Pancreas (tissue), 10 donors: ENCODE results near the gene ZSCAN31. TPM values are rescaled to one million over a fixed set of nuclear protein-coding genes. Genes with fewer than 3 reads are reported as not detected.

ENCODE experiments used
- ATAC-seq, 4 donors: fragments of 200-7000 bp; cut with Tn5 transposase; one replicate each; pipeline versions ENCODE4 v1.8.0 to v1.9.1; 2020; ENCODE audit warnings: mild to moderate bottlenecking in 4 of 4, moderate library complexity in 4 of 4
- DNase-seq, 6 donors: peaks; one replicate each; pipeline ENCODE4 v3.0.0-alpha.2; 2020
- FAIRE-seq: peaks from 2 replicates; lab custom pipeline; 2012; peaks lifted over from hg19 to GRCh38; lab: Jason Lieb, UNC
- H3K27ac ChIP-seq, 4 donors: fragments of 200-600 bp; sonication (generic); 1 replicate in 3 of 4; 2 replicates in 1 of 4; pipeline versions ENCODE4 v1.5.0 to v1.8.0; 2020
- H3K27me3 ChIP-seq, 4 donors: fragments of 200-600 bp; one replicate each; pipeline ENCODE4 v1.8.0; 2021
- H3K36me3 ChIP-seq, 3 donors: fragments of 200-600 bp; sonication (generic) in 1 of 3; one replicate each; pipeline versions ENCODE4 v1.5.0 to v1.8.0; 2020 to 2021
- H3K4me1 ChIP-seq, 3 donors: fragments of 200-600 bp; one replicate each; pipeline ENCODE4 v1.8.0; 2021
- H3K4me3 ChIP-seq, 4 donors: fragments of 200-600 bp; sonication (generic) in 2 of 4; one replicate each; pipeline versions ENCODE4 v1.5.0 to v1.8.0; 2020 to 2021
- H3K9me3 ChIP-seq, 4 donors: fragments of 200-600 bp; one replicate each; pipeline ENCODE4 v1.8.0; 2021
- WGBS, 2 donors: extraction: QIAGEN DNeasy Blood & Tissue Kit; methylation state at CpG; one replicate each; pipeline ENCODE4 v1.1.7; 2013; 5-methylcytosine and 5-hydroxymethylcytosine counted together
- intact Hi-C, 3 donors: fragments of 100-400 bp; cut with DNase I; formaldehyde crosslinking; loops; one replicate each; pipeline versions ENCODE4 v1.11.1 to v1.14.2; 2022
- polyA plus RNA-seq, 2 donors: library from polyadenylated mRNA; stranded (reverse); fragments of 200-250 nt; gene quantifications; one replicate each; pipeline ENCODE4 v1.2.3, GENCODE V29; 2013
- total RNA-seq, 6 donors: library from RNA; stranded (reverse); fragmentation: NEBNext Ultra II Directional in 4 of 6; extraction: Animal tissue kit (Norgen Biotek cat#: 25700) in 4 of 6; gene quantifications; one replicate each; pipeline versions ENCODE4 v1.2.1 to v1.2.4, GENCODE V29; 2021 to 2023
- TF ChIP-seq, protein P1 (sequence below), 4 donors: fragments of 200-600 bp; sonication (generic) in 3 of 4; IDR thresholded peaks; one replicate each; pipeline versions ENCODE4 v1.5.0 to v1.8.0; 2021; ENCODE audit warnings: antibody characterized with exemption in 4 of 4
- donor health status: healthy with polysubstance abuse.
- donor health status: DM: no; HTN: no; CAD: no; lungs with moderate emphysema.
- donor health status: DM: no; HTN: no; CAD: no.
- donor health status: control.
- donor health status: control.
- donor health status: Bipolar disorder and iron deficiency.
- donor health status: DM: yes; HTN: yes; CAD: no.
- donor health status: DM: no; HTN: no; CAD: no.
- donor health status: DM: no; HTN: no; CAD: no.
- donor health status: DM: yes; HTN: yes; CAD: no.

Gene ZSCAN31
- total and polyA plus RNA-seq, 8 donors: 4.4 to 13.2 (median 7.4) TPM

DNA sequence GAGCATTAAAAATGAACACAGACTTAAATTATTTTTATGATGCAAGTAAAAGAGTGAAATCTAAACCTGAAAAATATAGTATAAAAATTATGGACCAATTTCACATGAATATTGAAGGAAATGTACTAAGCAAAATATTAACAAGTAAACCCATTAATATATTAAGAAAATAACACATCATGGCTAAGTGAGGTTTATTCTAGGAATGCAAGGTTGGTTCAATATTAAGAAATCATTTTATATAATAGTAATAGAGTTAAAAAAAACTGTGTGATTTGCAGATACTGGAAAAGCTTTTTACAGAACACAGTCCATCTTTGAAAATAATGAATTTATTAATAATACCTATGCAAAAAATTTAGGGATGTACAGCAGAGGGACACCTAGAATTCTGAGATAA, 42.7 kb upstream of the ZSCAN31 start:
- FAIRE-seq (no peak), DNase-seq (no peak)
- intact Hi-C loops: no loop called here

DNA sequence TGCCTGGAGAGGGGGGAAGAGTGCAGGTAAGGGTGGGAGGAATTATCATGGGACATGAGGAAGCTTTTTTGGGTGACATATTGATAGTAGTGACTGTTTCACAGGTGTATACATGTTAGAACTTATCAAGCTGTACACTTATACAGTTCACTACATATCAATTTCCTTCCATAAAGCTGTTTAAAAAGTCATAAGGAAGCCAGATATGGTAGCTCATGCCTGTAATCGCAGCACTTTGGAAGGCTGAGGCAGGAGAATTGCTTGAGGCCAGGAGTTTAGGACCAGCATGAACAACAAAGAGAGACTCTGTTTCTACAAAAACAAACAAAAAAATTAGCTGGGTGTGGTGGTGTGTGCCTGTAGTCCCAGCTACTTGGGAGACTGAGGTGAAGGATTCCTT, 41.9 kb upstream of the ZSCAN31 start:
- H3K9me3 ChIP-seq: peaks cover 0 to 8% (median 0%) of the 10 kb centered on the region in 4 donors
- H3K4me1 ChIP-seq: peaks cover 3 to 6% (median 4%) of the 10 kb centered on the region in 3 donors
- H3K27ac ChIP-seq: no peak overlapping the region
- no peaks in the 10 kb centered on the region for H3K27me3 ChIP-seq
- DNase-seq (no peak), ATAC-seq (no peak), FAIRE-seq (no peak)
- H3K4me3 ChIP-seq: no peak overlapping the region
- intact Hi-C loops: no loop called here
- TF ChIP-seq, protein P1, sequence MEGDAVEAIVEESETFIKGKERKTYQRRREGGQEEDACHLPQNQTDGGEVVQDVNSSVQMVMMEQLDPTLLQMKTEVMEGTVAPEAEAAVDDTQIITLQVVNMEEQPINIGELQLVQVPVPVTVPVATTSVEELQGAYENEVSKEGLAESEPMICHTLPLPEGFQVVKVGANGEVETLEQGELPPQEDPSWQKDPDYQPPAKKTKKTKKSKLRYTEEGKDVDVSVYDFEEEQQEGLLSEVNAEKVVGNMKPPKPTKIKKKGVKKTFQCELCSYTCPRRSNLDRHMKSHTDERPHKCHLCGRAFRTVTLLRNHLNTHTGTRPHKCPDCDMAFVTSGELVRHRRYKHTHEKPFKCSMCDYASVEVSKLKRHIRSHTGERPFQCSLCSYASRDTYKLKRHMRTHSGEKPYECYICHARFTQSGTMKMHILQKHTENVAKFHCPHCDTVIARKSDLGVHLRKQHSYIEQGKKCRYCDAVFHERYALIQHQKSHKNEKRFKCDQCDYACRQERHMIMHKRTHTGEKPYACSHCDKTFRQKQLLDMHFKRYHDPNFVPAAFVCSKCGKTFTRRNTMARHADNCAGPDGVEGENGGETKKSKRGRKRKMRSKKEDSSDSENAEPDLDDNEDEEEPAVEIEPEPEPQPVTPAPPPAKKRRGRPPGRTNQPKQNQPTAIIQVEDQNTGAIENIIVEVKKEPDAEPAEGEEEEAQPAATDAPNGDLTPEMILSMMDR (IDR thresholded peaks at IDR 0.05): no peak
- WGBS, 2 donors: 95 to 96% methylated on average over 1 of the region's 1 CpG
- peaks cover 0 to 8% (median 0%) of the 10 kb centered on the region in 3 donors for H3K36me3 ChIP-seq

More for the DNA sequence above, 42.7 kb upstream of the ZSCAN31 start:
- H3K36me3 ChIP-seq: peaks cover 0 to 8% (median 0%) of the 10 kb centered on the region in 3 donors
- no peak overlapping the region for H3K27ac ChIP-seq
- no peaks in the 10 kb centered on the region for H3K27me3 ChIP-seq
- peaks cover 3 to 7% (median 4%) of the 10 kb centered on the region in 3 donors for H3K4me1 ChIP-seq
- TF ChIP-seq, protein P1 (IDR thresholded peaks at IDR 0.05): no peak
- H3K9me3 ChIP-seq: peaks cover 0 to 8% (median 0%) of the 10 kb centered on the region in 4 donors
- H3K4me3 ChIP-seq: no peak overlapping the region
- no peak for ATAC-seq

DNA sequence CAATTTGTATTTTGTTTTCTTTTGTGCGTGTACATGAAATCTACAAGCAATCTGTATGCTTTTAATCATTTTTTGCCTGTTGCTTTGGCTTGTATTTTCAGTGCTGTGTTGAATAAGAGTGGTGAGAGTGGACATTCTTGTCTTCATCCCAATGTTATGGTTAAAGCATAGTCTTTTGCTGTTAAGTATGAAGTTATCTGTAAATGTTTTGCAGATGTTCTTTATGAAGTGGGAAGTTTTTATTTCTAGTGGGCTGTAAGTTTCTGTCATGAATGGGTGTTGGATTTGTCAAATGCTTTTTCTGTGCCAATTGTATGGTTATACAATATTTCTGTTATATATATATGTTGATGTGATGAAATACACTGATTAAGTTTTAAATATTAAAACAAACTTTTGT, 38.0 kb upstream of the ZSCAN31 start:
- H3K36me3 ChIP-seq: no peaks in the 10 kb centered on the region
- H3K4me1 ChIP-seq: no peaks in the 10 kb centered on the region
- H3K27me3 ChIP-seq: no peaks in the 10 kb centered on the region
- H3K4me3 ChIP-seq: no peak overlapping the region
- WGBS, 2 donors: 87 to 91% methylated on average over 1 of the region's 1 CpG
- no peak overlapping the region for H3K27ac ChIP-seq
- DNase-seq (no peak), FAIRE-seq (no peak), ATAC-seq (no peak)
- TF ChIP-seq, protein P1 (IDR thresholded peaks at IDR 0.05): no peak
- H3K9me3 ChIP-seq: peaks cover 0 to 7% (median 0%) of the 10 kb centered on the region in 4 donors
- intact Hi-C loops: no loop called here

DNA sequence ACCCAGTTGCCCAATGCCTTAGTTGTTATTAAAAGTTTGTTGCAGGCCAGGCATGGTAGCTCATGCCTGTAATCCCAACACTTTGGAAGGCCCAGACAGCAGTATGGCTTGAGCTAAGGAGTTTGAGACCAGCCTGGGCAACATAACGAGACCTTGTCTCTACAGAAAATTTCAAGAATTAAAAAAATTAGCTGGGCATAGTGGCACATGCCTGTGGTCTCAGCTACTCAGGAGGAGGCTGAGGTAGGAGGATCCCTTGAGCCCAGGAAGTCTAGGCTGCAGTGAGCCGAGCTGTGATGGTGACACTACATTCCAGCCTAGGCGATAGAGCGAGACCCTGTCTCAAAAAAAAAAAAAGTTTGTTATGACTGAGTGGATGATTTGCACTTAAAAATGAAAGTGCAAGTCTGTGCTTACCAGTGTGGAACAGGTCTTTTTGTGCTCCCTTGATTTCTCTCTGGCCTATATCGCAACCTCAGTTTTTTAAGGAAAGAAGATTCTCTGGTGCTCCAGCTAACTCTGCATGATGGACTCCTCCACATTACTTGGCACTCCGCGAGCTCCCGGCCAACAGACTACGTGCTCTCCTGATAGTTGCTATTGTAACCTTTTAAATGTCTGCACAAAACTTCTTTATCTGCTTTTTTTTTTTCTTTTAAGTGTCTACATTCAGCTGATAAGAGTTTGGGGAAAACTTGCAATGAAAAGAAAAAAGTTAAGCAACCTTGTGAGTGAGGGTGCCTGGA, 35.9 kb upstream of the ZSCAN31 start:
- TF ChIP-seq, protein P1 (IDR thresholded peaks at IDR 0.05): no peak
- Histone ChIP-seq H3K9me3 (no peaks in the 10 kb centered on the region), H3K4me1 (no peaks in the 10 kb centered on the region), H3K36me3 (no peaks in the 10 kb centered on the region), H3K4me3 (no peak overlapping the region), H3K27ac (no peak overlapping the region), H3K27me3 (no peaks in the 10 kb centered on the region)
- no peak for DNase-seq
- no peak for FAIRE-seq
- intact Hi-C loops: no loop called here
- WGBS, 2 donors: 79 to 85% methylated on average over 9 of the region's 9 CpGs
- no peak for ATAC-seq

DNA sequence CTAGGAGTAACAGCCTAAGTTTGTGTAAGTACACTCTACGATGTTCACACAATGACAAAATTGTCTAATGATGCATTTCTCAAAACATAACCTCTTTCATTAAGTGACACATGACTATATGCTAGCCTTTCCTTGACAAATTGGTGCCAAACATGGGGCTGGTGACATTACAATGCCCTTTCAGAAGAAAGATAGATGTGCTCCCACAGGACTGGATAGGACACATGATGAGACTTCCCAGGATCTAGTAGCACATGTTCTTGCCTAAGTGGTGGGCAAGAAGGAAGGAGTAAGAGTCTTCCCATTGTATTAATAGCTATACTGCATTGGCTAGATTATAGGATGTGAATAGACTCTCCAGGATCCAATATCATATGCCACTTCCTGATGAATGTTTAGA, 35.3 kb upstream of the ZSCAN31 start:
- no peaks in the 10 kb centered on the region for H3K9me3 ChIP-seq
- H3K27ac ChIP-seq: no peak overlapping the region
- H3K36me3 ChIP-seq: peaks cover 0 to 3% (median 0%) of the 10 kb centered on the region in 3 donors
- intact Hi-C loops: no loop called here
- no peak for FAIRE-seq
- WGBS, 2 donors: 79 to 93% methylated on average over 1 of the region's 1 CpG
- DNase-seq: no peak
- TF ChIP-seq, protein P1 (IDR thresholded peaks at IDR 0.05): no peak
- ATAC-seq: no peak
- no peak overlapping the region for H3K4me3 ChIP-seq
- H3K27me3 ChIP-seq: no peaks in the 10 kb centered on the region
- H3K4me1 ChIP-seq: no peaks in the 10 kb centered on the region
